Right lobe of liver (tissue), 6 donors: ENCODE results near the gene USP30. TPM values are rescaled to one million over a fixed set of nuclear protein-coding genes. Genes with fewer than 3 reads are reported as not detected.
"Not testable (repeated sequence)": the region's sequence is repeated elsewhere in the genome, so short reads cannot be mapped to it uniquely, and the experiment has no call there.

Experiments used
- ATAC-seq, 4 donors: fragments of 200-7000 bp; cut with Tn5 transposase; one replicate each; pipeline ENCODE4 v1.9.1; 2020; ENCODE audit warnings: mild to moderate bottlenecking in 4 of 4, moderate library complexity in 4 of 4
- DNase-seq, 3 donors: peaks; one replicate each; pipeline ENCODE4 v3.0.0-alpha.2; 2020
- H3K27ac ChIP-seq, 3 donors: fragments of 200-600 bp; one replicate each; pipeline ENCODE4 v1.8.0; 2022
- H3K27me3 ChIP-seq, 2 donors: fragments of 200-600 bp; one replicate each; pipeline ENCODE4 v1.8.0; 2022
- H3K36me3 ChIP-seq, 4 donors: fragments of 200-600 bp; sonication (generic) in 1 of 4; one replicate each; pipeline versions ENCODE4 v1.5.1 to v1.8.0; 2017 to 2022; ENCODE audit warnings: control low read depth in 1 of 4
- H3K4me1 ChIP-seq, 4 donors: fragments of 200-600 bp; sonication (generic) in 1 of 4; one replicate each; pipeline versions ENCODE4 v1.5.1 to v1.8.0; 2017 to 2022; ENCODE audit warnings: control low read depth in 1 of 4
- H3K4me3 ChIP-seq, 3 donors: fragments of 200-600 bp; one replicate each; pipeline ENCODE4 v1.8.0; 2022
- H3K9me3 ChIP-seq, 4 donors: fragments of 200-600 bp; sonication (generic) in 1 of 4; one replicate each; pipeline versions ENCODE4 v1.5.1 to v1.8.0; 2017 to 2022; ENCODE audit warnings: control low read depth in 1 of 4
- POLR2A ChIP-seq: fragments of 450-650 bp; IDR thresholded peaks from one replicate; pipeline ENCODE4 v1.6.1; 2017; ENCODE audit warnings: antibody characterized with exemption, mild to moderate bottlenecking
- WGBS: methylation state at CpG from one replicate; pipeline ENCODE4 v1.1.6; 2018; ENCODE audit warnings: low coverage, low lambda C conversion rate; ENCODE audit not compliant: insufficient coverage; ENCODE audit errors: missing lambda C conversion rate; 5-methylcytosine and 5-hydroxymethylcytosine counted together
- intact Hi-C, 2 donors: fragments of 100-400 bp; cut with DNase I; formaldehyde crosslinking; loops; one replicate each; pipeline versions ENCODE4 v1.11.2 to v1.14.1; 2022
- total RNA-seq, 6 experiments: library from RNA; depleted of rRNA in 2 of 6; stranded (reverse); fragments of >200 nt in 2 of 6; fragmentation: NEBNext Ultra II Directional in 3 of 6; extraction: Animal tissue kit (Norgen Biotek cat#: 25700) in 3 of 6; gene quantifications; one replicate each; pipeline versions ENCODE4 v1.1.0 to v1.2.4, GENCODE V29; 2016 to 2023
- TF ChIP-seq, protein P1 (sequence below), 4 donors: fragments of 200-600 bp in 3 of 4; fragments of 450-650 bp in 1 of 4; IDR thresholded peaks; one replicate each; pipeline versions ENCODE4 v1.5.1 to v1.8.0; 2016 to 2022; ENCODE audit warnings: antibody characterized with exemption in 4 of 4, mild to moderate bottlenecking in 2 of 4
- donor health status: DM: no; HTN: yes; CAD: no.
- donor health status: DM: no; HTN: no; CAD: no.
- donor health status: DM: no; HTN: no; CAD: no.
- donor health status: DM: no; HTN: yes; CAD: no.
- donor health status: DM: no; HTN: yes; CAD: no.

The USP30 gene
- total RNA-seq, 6 experiments from 2014 or later = 6.4 to 17.6 (median 11.0) TPM

- intact Hi-C loops = no loop called here
- TF ChIP-seq, protein P1, sequence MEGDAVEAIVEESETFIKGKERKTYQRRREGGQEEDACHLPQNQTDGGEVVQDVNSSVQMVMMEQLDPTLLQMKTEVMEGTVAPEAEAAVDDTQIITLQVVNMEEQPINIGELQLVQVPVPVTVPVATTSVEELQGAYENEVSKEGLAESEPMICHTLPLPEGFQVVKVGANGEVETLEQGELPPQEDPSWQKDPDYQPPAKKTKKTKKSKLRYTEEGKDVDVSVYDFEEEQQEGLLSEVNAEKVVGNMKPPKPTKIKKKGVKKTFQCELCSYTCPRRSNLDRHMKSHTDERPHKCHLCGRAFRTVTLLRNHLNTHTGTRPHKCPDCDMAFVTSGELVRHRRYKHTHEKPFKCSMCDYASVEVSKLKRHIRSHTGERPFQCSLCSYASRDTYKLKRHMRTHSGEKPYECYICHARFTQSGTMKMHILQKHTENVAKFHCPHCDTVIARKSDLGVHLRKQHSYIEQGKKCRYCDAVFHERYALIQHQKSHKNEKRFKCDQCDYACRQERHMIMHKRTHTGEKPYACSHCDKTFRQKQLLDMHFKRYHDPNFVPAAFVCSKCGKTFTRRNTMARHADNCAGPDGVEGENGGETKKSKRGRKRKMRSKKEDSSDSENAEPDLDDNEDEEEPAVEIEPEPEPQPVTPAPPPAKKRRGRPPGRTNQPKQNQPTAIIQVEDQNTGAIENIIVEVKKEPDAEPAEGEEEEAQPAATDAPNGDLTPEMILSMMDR (IDR thresholded peaks at IDR 0.05) = no peak
- Histone ChIP-seq H3K27ac (no peak overlapping the region), H3K27me3 (no peaks in the 10 kb centered on the region), H3K4me1 (no peaks in the 10 kb centered on the region), H3K36me3 (no peaks in the 10 kb centered on the region), H3K9me3 (no peaks in the 10 kb centered on the region), H3K4me3 (no peak overlapping the region)
- ATAC-seq = no peak
- no peak for DNase-seq
- WGBS = 47% methylated on average over 7 of the region's 7 CpGs
Observed at GRCh38 chr12:109033239-109034196, 18.9 kb upstream of the USP30 start.

GRCh38 chr12:109036975-109037374 is 15.4 kb upstream of the USP30 start:
- TF ChIP-seq POLR2A = no peak
- TF ChIP-seq, protein P1 (IDR thresholded peaks at IDR 0.05) = no peak
- no peak overlapping the region for H3K27ac ChIP-seq
- WGBS = 67% methylated on average over 1 of the region's 1 CpG

GRCh38 chr12:109044241-109044640 is 8.1 kb upstream of the USP30 start:
- intact Hi-C loops = no loop called here
- Histone ChIP-seq H3K4me3 (no peak overlapping the region), H3K27me3 (no peaks in the 10 kb centered on the region), H3K9me3 (no peaks in the 10 kb centered on the region), H3K27ac (no peak overlapping the region), H3K4me1 (no peaks in the 10 kb centered on the region), H3K36me3 (no peaks in the 10 kb centered on the region)
- ATAC-seq = no peak
- WGBS = 84% methylated on average over 5 of the region's 5 CpGs
- no peak for DNase-seq
- TF ChIP-seq, protein P1 (IDR thresholded peaks at IDR 0.05) = no peak
- TF ChIP-seq POLR2A = no peak

More at GRCh38 chr12:109036975-109037374, 15.4 kb upstream of the USP30 start:
- Histone ChIP-seq H3K9me3 (no peaks in the 10 kb centered on the region), H3K27me3 (no peaks in the 10 kb centered on the region), H3K4me3 (no peak overlapping the region), H3K36me3 (no peaks in the 10 kb centered on the region), H3K4me1 (no peaks in the 10 kb centered on the region)
- no peak for DNase-seq
- intact Hi-C loops = no loop called here
- ATAC-seq = no peak

- H3K27ac ChIP-seq = no peak overlapping the region
- no peak overlapping the region for H3K4me3 ChIP-seq
- H3K4me1 ChIP-seq = peaks cover 0 to 5% (median 0%) of the 10 kb centered on the region in 4 donors
- TF ChIP-seq, protein P1 (IDR thresholded peaks at IDR 0.05) = no peak
- TF ChIP-seq POLR2A = no peak
- ATAC-seq (no peak), DNase-seq (no peak)
- H3K36me3 ChIP-seq = no peaks in the 10 kb centered on the region
- no peaks in the 10 kb centered on the region for H3K27me3 ChIP-seq
- no peaks in the 10 kb centered on the region for H3K9me3 ChIP-seq
- intact Hi-C loops = no loop called here
- WGBS = 65% methylated on average over 8 of the region's 8 CpGs
Observed at GRCh38 chr12:109047081-109047805, 5.1 kb upstream of the USP30 start.

DNA sequence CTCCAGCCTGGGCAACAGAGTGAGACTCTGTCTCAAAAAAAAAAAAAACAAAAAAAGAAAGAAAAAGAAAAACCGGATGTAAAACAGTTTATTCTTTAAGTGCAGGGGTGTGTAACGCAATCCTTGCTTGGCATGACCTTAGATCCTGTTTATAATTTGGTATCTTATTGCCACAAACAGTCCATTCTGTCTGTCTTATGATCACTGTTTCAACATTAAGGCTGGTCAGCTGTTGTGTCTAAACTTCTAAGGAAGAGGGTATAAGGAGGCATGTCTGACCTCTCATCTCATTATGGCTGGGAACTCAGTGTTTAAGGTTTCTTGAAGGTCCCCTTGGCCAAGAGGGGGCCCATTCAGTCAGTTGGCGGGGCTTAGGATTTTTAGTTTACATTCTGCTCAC is 3.7 kb upstream of the USP30 start:
- DNase-seq, H3K4me3 ChIP-seq, H3K27me3 ChIP-seq, H3K9me3 ChIP-seq, intact Hi-C loops, H3K27ac ChIP-seq, H3K4me1 ChIP-seq, H3K36me3 ChIP-seq, ATAC-seq: not testable (repeated sequence)
- WGBS = 73% methylated on average over 3 of the region's 3 CpGs

DNA sequence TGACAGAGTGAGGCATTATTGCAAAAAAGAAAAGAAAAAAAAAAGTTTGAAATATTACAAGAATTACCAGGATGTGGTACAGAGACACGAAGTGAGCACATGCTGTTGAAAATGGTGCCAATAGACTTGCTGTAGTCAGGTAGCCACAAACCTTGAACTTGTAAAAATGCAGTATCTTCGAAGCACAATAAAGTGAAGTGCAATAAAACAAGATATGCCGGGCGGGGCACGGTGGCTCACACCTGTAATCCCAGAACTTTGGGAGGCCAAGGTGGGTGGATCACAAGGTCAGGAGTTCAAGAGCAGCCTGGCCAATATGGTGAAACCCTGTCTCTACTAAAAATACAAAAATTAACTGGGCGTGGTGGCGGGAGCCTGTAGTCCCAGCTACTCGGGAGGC is 2.6 kb upstream of the USP30 start:
- intact Hi-C loops = loop anchor here in 1 of 2 donors (5.0 kb wide), 1 partner anchor 43 kb away; the partner anchor contains the start of gene ALKBH2
- 80% methylated on average over 8 of the region's 8 CpGs for WGBS
- not testable (repeated sequence) for H3K36me3 ChIP-seq, H3K27ac ChIP-seq, H3K27me3 ChIP-seq, DNase-seq, ATAC-seq, H3K9me3 ChIP-seq, H3K4me3 ChIP-seq
- peaks cover 0 to 15% (median 4%) of the 10 kb centered on the region in 4 donors for H3K4me1 ChIP-seq
